Activated CD4-positive, alpha-beta memory T cell treated with anti-CD3 and anti-CD28 coated beads, Interleukin-2, amount 10 ng/mL, durations not matched to agents 7 days and 5 days (primary cell): ENCODE measurements around the gene ZDHHC5. TPM values are rescaled to one million over a fixed set of nuclear protein-coding genes. Genes with fewer than 3 reads are reported as not detected.
"Not testable (repeated sequence)": the region's sequence is repeated elsewhere in the genome, so short reads cannot be mapped to it uniquely, and the experiment has no call there.

Experiments
- CTCF ChIA-PET: fragments of 350-600 bp; sonication (Branson Sonifier 250); formaldehyde crosslinking; loops from one replicate; lab custom pipeline; 2021; ENCODE audit warnings: antibody characterized with exemption, inconsistent platforms; lab: Charles Lee
- POLR2A ChIA-PET: fragments of 350-600 bp; sonication (Branson Sonifier 250); formaldehyde crosslinking; loops from one replicate; lab custom pipeline; 2021; ENCODE audit warnings: antibody characterized with exemption; lab: Charles Lee
- DNase-seq: peaks from one replicate; pipeline ENCODE4 v3.0.0-alpha.2; 2020
- H3K27ac Mint-ChIP-seq: one replicate; pipeline ENCODE4 v1.8.0; 2021; ENCODE audit warnings: mild to moderate bottlenecking, mixed read lengths
- H3K27me3 Mint-ChIP-seq: one replicate; pipeline ENCODE4 v1.8.0; 2021; ENCODE audit warnings: mixed read lengths
- H3K36me3 Mint-ChIP-seq: one replicate; pipeline ENCODE4 v1.8.0; 2021; ENCODE audit warnings: low read depth, mixed read lengths
- H3K4me1 Mint-ChIP-seq: one replicate; pipeline ENCODE4 v1.8.0; 2021; ENCODE audit warnings: mixed read lengths
- H3K4me3 Mint-ChIP-seq: one replicate; pipeline ENCODE4 v1.8.0; 2021; ENCODE audit warnings: mild to moderate bottlenecking, mixed read lengths
- H3K9me3 Mint-ChIP-seq: one replicate; pipeline ENCODE4 v1.8.0; 2021; ENCODE audit warnings: mixed read lengths
- total RNA-seq, 2 experiments: library from RNA; stranded (reverse); gene quantifications; one replicate each; pipeline ENCODE4 v1.2.3, GENCODE V29; 2021

The ZDHHC5 gene
- total RNA-seq, 2 experiments from 2014 or later, result 77.6 to 86.6 TPM

GRCh38 chr11:57646799-57647303 lies 21.1 kb upstream of the ZDHHC5 start:
- CTCF ChIA-PET, result interaction anchor here (0.7 to 1.6 kb wide), 3 partner anchors 79 to 188 kb away, joined by 3 to 5 read pairs (median 4); partner anchors contain the start of gene UBE2L6
- no peak overlapping the region for H3K27ac Mint-ChIP-seq
- peaks cover 39% of the 10 kb centered on the region for H3K4me1 Mint-ChIP-seq
- POLR2A ChIA-PET, result interaction anchor here (0.7 to 3.7 kb wide), 3 partner anchors 20 to 95 kb away, joined by 3 to 15 read pairs (median 5); partner anchors contain the start of genes SELENOH and UBE2L6
- no peak for DNase-seq
- H3K4me3 Mint-ChIP-seq, result no peak overlapping the region
- H3K9me3 Mint-ChIP-seq, result no peaks in the 10 kb centered on the region
- H3K27me3 Mint-ChIP-seq, result peaks cover 65% of the 10 kb centered on the region
- no peaks in the 10 kb centered on the region for H3K36me3 Mint-ChIP-seq

DNA sequence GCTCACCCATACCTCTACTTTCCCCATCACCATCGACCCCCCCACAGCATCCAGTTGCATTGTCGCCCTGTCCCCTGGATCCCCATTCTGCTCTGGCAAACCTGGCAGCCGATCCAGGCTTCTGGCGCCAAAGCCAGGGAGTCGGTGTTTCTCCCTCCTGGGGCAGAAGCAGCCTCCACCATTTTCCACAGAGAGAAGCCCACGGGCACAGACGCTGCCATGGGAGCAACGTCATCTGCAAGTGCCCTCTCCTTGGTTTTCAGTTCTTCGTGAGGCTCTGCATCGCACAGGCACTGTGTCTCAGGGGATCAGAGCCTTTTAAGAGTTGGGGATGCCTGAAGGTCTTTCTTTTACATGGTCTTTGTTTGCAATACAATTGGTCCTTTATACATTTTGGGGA lies 20.5 kb upstream of the ZDHHC5 start:
- Mint-ChIP-seq H3K27me3 (peaks cover 65% of the 10 kb centered on the region), H3K4me1 (peaks cover 42% of the 10 kb centered on the region), H3K27ac (no peak overlapping the region), H3K36me3 (no peaks in the 10 kb centered on the region), H3K4me3 (no peak overlapping the region), H3K9me3 (no peaks in the 10 kb centered on the region)
- ChIA-PET CTCF (interaction anchor here (1.4 to 1.6 kb wide), 2 partner anchors 89 to 189 kb away, joined by 4 to 5 read pairs; no protein-coding TSS in a partner anchor), POLR2A (interaction anchor here (0.7 to 3.7 kb wide), 3 partner anchors 19 to 94 kb away, joined by 3 to 15 read pairs (median 5); partner anchors contain the start of genes SELENOH and UBE2L6)
- DNase-seq, result no peak

DNA sequence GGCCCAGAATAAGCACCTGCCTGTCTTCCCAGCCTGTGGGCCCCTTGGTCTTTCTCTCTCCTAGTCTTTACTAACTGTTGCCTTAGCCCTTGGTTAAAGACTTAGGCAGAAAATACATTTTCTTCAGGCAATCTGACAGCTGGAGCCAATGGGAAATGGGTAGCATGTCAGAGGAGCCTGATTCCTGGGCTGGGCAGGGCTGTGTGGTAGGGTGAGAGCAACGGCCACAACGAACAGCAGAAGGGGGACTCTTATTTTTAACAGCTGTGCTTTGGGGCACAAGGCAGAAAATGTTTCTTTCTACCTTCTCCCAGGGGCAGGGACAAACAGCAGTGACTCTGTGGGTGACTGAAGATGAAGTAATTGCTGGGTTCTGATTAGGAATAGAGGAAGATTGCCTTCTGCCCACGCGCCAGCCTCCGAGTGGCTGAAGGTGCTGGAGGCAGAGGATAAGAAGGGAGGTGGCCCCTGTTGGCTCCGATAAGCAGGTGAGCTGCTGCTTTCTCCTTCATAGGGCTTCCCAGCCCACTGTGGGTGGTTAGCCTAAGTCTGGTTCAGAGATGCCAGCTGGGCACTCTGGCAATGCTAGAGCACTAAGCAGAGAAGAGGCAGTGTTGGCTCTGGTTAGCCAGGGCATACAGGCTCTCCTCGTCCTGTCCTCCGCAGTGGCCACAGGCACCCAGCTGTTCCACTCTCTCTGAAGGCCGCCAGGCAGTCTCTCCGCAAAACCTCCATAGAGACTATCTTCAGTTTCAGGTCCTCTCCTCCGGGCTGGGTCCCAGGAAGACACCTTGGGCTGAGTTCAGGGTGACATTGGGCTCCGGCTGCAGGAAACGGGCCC lies 19.7 kb upstream of the ZDHHC5 start:
- no peak overlapping the region for H3K27ac Mint-ChIP-seq
- DNase-seq, result no peak
- POLR2A ChIA-PET, result interaction anchor here (1.1 to 1.6 kb wide), 2 partner anchors 9 to 80 kb away, joined by 3 to 5 read pairs; partner anchors contain the start of gene UBE2L6

DNA sequence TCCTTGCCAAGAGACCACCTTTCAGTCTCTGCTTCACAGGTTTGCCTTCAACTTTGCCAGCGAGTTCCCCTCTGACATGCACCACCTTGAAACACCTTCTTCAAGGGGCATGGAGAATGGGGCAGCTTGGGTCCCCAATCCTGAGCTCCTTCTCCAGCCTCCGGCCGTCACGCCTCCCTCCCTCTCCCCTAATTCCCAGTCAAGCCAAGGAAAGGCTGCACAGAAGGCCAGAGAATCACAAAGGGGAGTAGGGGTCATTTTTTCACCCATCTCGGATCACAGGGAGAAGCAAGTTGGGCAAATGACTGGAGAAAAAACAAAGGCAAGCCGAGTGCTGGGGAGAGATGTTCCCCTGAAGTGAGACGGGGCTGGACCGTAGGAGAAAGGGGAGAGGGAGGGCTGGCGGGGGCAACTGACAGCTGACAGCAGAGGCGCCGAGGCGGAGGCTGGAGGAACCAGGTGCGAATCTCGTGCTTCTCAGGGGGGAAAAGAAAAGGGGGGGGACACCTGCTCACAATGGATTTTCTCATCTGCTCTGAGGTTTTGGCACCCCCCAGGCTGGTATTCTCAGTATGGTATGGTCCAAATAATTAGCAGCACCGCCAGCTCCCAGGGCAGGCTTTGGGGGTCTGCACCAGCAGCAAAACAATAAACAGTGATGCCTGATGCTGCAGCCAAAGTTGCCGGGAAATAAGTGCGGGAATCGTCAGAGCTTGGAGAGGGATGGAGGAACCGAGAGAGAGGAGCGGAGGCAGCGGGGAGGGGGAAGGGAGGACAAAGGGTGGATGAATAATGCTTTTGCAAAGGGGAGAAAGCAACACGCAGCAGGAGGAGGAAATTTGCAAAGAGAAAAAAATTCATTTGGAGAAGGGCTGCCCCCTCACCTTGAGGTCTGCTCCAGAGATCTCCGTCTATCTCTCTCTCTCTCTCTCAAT lies 18.8 kb upstream of the ZDHHC5 start:
- peaks cover 49% of the 10 kb centered on the region for H3K4me1 Mint-ChIP-seq
- H3K36me3 Mint-ChIP-seq, result no peaks in the 10 kb centered on the region
- peaks cover 55% of the 10 kb centered on the region for H3K27me3 Mint-ChIP-seq
- DNase-seq, result no peak
- H3K4me3 Mint-ChIP-seq, result peak overlapping the region; percentile 69
- H3K27ac Mint-ChIP-seq, result no peak overlapping the region
- ChIA-PET POLR2A (interaction anchor here (0.6 to 1.6 kb wide), 3 partner anchors 8 to 324 kb away, joined by 3 to 5 read pairs (median 3); partner anchors contain the start of gene UBE2L6), CTCF (interaction anchor here (1.0 to 1.1 kb wide), 2 partner anchors 81 to 156 kb away, joined by 3 to 4 read pairs; partner anchors contain the start of gene UBE2L6)
- H3K9me3 Mint-ChIP-seq, result no peaks in the 10 kb centered on the region

More for the DNA sequence above, 19.7 kb upstream of the ZDHHC5 start:
- peak overlapping the region; percentile 69 for H3K4me3 Mint-ChIP-seq
- CTCF ChIA-PET, result interaction anchor here (1.0 kb wide), 1 partner anchor 155 kb away, joined by 3 read pairs; no protein-coding TSS in a partner anchor
- no peaks in the 10 kb centered on the region for H3K9me3 Mint-ChIP-seq
- no peaks in the 10 kb centered on the region for H3K36me3 Mint-ChIP-seq
- peaks cover 48% of the 10 kb centered on the region for H3K4me1 Mint-ChIP-seq
- peaks cover 61% of the 10 kb centered on the region for H3K27me3 Mint-ChIP-seq

DNA sequence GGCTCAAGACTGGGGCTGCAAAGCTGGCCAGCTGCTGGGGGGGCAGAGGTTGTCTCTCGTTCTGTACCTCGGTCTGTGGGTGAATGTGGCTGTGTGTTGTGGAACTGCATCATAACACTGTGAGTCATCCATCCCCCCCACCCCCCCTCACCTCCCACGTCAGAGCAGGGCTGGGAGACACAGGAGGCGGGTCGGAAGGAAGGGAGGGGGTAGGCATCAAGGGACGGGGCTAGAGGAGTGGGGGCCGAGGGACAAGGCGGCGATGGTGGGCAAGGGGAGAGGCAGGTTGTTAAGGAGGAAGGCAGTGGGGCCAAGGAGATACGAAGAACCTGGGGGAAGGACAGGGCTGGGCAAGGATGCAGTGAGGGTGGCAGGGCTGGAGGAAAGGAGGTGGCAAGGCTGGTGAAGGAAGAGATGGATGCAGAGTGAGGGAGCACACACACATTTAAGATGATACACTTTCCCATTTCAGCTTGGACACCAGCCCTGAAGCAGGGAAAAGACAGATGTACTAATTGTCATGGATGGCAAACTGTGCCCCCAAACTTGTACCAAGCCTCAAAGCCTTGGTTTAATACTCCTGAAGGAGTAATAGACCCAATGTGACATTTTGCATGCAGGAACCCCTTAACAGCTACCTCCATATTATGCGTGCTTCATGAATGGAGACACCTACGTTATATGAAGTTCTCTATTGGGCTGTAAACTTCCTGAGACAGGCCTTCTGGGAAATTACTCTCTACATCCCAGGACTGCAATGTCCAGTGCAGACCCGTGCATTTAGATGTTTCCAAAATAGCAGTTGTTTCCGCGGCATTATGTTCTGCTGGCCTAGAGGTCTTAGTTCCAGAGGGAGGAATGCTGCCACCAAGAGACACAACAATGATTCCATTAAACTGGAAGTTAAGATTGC lies 17.8 kb upstream of the ZDHHC5 start, which contains the start of gene YPEL4:
Gene YPEL4 (minus strand): TSS at position 87 of the 913 bp plus-strand sequence. CDS start 2,805 bp downstream, outside the sequence.
- Mint-ChIP-seq H3K4me3 (peak within 1 kb of the TSS; percentile 69), H3K9me3 (no peaks in the 10 kb centered on the region), H3K27ac (peak within 1 kb of the TSS; percentile 56), H3K36me3 (no peaks in the 10 kb centered on the region), H3K4me1 (peaks cover 55% of the 10 kb centered on the region), H3K27me3 (peaks cover 50% of the 10 kb centered on the region)
- peak; percentile 74 for DNase-seq
- ChIA-PET CTCF (interaction anchor here (1.1 kb wide), 1 partner anchor 82 kb away, joined by 4 read pairs; the partner anchor contains the start of gene UBE2L6), POLR2A (interaction anchor here (0.6 to 1.6 kb wide), 2 partner anchors 82 to 325 kb away, joined by 3 to 5 read pairs; partner anchors contain the start of gene UBE2L6)

DNA sequence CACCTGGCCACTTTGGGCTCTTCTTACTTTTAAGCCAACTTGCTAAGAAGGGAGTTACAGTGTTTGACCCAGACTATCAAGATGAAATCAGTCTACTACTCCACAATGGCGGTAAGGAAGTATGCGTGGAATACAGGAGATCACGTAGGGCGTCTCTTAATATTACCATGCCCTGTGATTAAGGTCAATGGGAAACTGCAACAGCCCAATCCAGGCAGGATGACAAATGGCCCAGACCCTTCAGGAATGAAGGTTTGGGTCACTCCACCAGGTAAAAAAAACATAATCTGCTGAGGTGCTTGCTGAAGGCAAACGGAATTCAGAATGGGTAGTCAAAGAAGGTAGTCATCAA lies 17.2 kb upstream of the ZDHHC5 start:
- ChIA-PET CTCF (interaction anchor here (1.5 kb wide), 1 partner anchor 83 kb away, joined by 6 read pairs; the partner anchor contains the start of gene UBE2L6), POLR2A (interaction anchor here (2.2 kb wide), 1 partner anchor 17 kb away, joined by 12 read pairs; the partner anchor contains the start of gene ZDHHC5)
- no peaks in the 10 kb centered on the region for H3K36me3 Mint-ChIP-seq
- H3K4me3 Mint-ChIP-seq, result no peak overlapping the region
- peaks cover 47% of the 10 kb centered on the region for H3K27me3 Mint-ChIP-seq
- H3K27ac Mint-ChIP-seq, result no peak overlapping the region
- no peaks in the 10 kb centered on the region for H3K9me3 Mint-ChIP-seq
- H3K4me1 Mint-ChIP-seq, result peaks cover 55% of the 10 kb centered on the region
- no peak for DNase-seq

DNA sequence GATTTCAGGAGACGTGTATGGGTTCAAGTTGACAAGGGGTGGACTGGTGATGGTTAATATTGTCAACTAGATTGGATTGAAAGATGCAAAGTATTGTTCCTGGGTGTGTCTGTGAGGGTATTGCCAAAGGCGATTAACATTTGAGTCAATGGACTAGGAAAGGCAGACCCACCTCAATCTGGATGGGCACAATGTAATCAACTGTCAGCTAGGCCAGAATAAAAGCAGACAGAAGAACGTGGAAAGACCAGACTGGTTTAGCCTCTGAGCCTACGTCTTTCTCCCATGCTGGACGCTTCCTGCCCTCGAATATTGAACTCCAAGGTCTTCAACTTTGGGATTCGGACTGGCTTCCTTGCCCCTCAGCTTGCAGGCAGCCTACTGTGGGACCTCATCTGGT lies 16.5 kb upstream of the ZDHHC5 start:
- Mint-ChIP-seq H3K9me3 (no peaks in the 10 kb centered on the region), H3K27me3 (peaks cover 41% of the 10 kb centered on the region), H3K4me1 (peaks cover 53% of the 10 kb centered on the region), H3K4me3 (no peak overlapping the region), H3K27ac (no peak overlapping the region), H3K36me3 (no peaks in the 10 kb centered on the region)
- DNase-seq, result no peak
- ChIA-PET CTCF (interaction anchor here (1.3 to 1.5 kb wide), 2 partner anchors 10 to 83 kb away, joined by 5 to 6 read pairs; partner anchors contain the start of gene UBE2L6), POLR2A (interaction anchor here (2.2 kb wide), 1 partner anchor 16 kb away, joined by 12 read pairs; the partner anchor contains the start of gene ZDHHC5)

GRCh38 chr11:57652230-57652629 lies 15.7 kb upstream of the ZDHHC5 start:
- H3K36me3 Mint-ChIP-seq, H3K9me3 Mint-ChIP-seq: not testable (repeated sequence)
- DNase-seq, result peak; percentile 55
- H3K4me3 Mint-ChIP-seq, result peak overlapping the region; percentile 43
- peaks cover 32% of the 10 kb centered on the region for H3K27me3 Mint-ChIP-seq
- peaks cover 53% of the 10 kb centered on the region for H3K4me1 Mint-ChIP-seq
- peak overlapping the region; percentile 63 for H3K27ac Mint-ChIP-seq
- CTCF ChIA-PET, result interaction anchor here (1.0 to 1.5 kb wide), 3 partner anchors 7 to 84 kb away, joined by 4 to 6 read pairs (median 5); partner anchors contain the start of gene UBE2L6
- POLR2A ChIA-PET, result interaction anchor here (0.8 to 2.2 kb wide), 3 partner anchors 15 to 327 kb away, joined by 3 to 12 read pairs (median 5); partner anchors contain the start of genes SELENOH and ZDHHC5

DNA sequence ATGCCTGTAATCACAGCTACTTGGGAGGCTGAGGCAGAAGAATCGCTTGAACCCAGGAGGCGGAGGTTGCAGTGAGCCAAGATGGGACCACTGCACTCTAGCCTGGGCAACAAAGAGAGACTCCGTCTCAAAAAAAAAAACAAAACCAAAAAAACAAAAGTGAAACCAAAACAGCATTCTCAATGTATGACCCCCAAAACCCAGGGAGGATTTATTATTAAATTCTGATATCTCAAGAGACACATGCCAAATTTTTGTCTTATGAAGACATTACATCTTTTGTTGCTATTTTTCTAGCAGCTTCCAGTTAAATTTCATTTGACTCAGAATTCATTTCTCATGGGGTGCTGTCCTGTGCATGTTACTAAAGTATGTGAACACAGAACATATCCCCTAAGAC lies 15.3 kb upstream of the ZDHHC5 start:
- CTCF ChIA-PET, result interaction anchor here (1.0 to 1.3 kb wide), 2 partner anchors 8 to 12 kb away, joined by 4 to 5 read pairs; no protein-coding TSS in a partner anchor
- peaks cover 56% of the 10 kb centered on the region for H3K4me1 Mint-ChIP-seq
- DNase-seq, result no peak
- H3K27me3 Mint-ChIP-seq, result peaks cover 28% of the 10 kb centered on the region
- peak overlapping the region; percentile 43 for H3K4me3 Mint-ChIP-seq
- peaks cover 1% of the 10 kb centered on the region for H3K36me3 Mint-ChIP-seq
- no peaks in the 10 kb centered on the region for H3K9me3 Mint-ChIP-seq
- H3K27ac Mint-ChIP-seq, result peak overlapping the region; percentile 63
- POLR2A ChIA-PET, result interaction anchor here (0.8 to 2.2 kb wide), 3 partner anchors 15 to 327 kb away, joined by 3 to 12 read pairs (median 5); partner anchors contain the start of genes SELENOH and ZDHHC5

DNA sequence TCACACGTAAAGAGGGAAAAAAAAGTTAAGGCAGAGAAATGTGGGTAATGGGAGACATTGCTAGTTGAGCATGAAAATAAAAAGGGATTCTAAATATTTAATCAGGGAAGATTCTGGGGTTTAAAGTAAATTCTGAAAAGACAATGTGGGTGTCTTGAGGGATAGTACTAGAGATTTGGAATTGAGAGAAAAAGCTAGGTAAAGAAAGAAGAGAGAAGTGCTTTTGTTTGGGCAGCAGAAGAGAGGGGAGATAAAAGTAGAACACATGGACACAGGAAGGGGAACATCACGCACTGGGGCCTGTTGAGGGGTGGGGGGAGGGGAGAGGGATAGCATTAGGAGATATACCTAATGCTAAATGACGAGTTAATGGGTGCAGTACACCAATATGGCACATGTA lies 14.8 kb upstream of the ZDHHC5 start:
- H3K9me3 Mint-ChIP-seq, result no peaks in the 10 kb centered on the region
- H3K4me3 Mint-ChIP-seq, result no peak overlapping the region
- ChIA-PET CTCF (interaction anchor here (1.0 to 2.4 kb wide), 2 partner anchors 8 kb away, joined by 4 to 18 read pairs; no protein-coding TSS in a partner anchor), POLR2A (interaction anchor here (1.8 to 2.2 kb wide), 2 partner anchors 14 to 88 kb away, joined by 5 to 12 read pairs; partner anchors contain the start of genes SELENOH and ZDHHC5)
- peaks cover 55% of the 10 kb centered on the region for H3K4me1 Mint-ChIP-seq
- no peak for DNase-seq
- peaks cover 3% of the 10 kb centered on the region for H3K36me3 Mint-ChIP-seq
- no peak overlapping the region for H3K27ac Mint-ChIP-seq
- peaks cover 23% of the 10 kb centered on the region for H3K27me3 Mint-ChIP-seq
